NCI-H526 (cell line): Measurements from ENCODE around the gene WTAP.

Source experiments
- DNase-seq, 2 experiments: peaks; one replicate each; lab custom pipeline; 2025; lab: John Stamatoyannopoulos, UW

Gene WTAP

DNA sequence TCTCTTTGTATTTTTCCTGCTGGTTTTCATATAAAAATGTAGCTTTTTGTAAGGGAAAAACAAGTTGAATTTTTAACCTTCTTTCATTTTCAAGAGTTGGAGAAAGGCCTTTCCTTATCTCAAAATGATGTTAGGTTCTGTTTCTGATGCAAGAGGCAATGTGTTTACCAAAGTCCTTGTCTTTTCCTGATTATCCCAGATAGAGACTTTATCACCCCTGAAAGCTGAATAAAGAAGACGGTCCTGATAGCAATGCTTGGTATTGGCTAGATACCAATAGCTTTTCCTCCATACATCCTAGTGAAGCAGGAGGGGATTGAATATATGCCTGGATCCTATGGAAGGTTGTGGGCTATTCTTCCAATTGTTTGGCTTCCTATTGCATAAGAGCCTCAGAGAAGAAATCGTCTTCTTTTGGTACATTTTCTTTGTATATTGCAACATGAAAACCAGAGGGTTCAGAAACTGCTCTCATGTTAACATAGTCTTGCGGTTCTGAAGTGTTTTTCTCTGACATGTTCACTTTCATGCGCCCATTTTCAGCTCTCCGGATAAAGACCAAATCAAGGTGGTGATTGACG lies 78.2 kb downstream of the WTAP start:
- DNase-seq = no peak
